ENCODE results near the gene ARL4C.

ARL4C gene

DNA sequence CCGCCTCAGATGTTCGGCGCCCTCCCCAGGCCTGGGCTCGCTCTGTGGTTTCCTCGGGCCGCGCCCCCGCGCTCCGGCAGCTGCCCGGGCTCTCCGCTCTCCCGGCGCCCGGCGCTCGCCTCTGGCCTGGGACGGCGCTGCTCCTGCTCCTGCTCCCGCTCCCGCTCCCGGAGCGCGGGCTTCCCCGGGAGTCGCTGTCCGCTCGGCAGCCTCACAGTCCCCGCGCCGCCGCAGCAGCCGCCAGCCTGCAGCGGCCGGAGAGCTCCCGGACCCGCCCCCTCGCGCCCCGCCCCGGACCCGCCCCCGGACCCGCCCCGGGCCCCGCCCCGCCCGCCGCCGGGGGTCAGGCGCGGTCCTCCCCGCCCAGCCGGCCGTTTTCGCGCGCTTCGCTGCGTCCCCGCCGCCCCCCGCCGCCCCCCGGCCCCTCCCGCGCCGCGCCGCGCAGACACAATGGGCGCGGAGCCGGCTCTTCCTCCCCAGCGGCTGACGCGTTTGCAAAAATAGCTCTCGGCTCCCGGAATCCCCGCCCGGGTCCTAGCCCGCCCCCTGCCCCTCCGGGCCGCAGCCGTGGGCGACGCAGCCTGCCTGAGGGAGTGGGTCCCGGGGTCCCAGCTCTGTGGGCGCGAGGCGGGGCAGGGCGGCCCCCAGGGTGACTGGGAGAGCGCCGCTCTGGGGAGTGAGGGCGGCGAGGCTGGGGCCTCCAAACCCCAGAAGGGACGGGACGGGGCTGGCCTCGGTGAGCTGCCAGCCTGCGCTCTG lies at the start of gene ARL4C:
TSS of gene ARL4C (minus strand) at position 247 of the 759 bp plus-strand sequence. CDS start 495 bp downstream, outside the sequence.
- H3K4me3 ChIP-seq (ENCODE audit: low read depth, low read length): peak within 1 kb of the TSS; percentile 87
- TF ChIP-seq CTCF (IDR thresholded peaks at IDR 0.05; ENCODE audit: low read depth, low read length): no peak

DNA sequence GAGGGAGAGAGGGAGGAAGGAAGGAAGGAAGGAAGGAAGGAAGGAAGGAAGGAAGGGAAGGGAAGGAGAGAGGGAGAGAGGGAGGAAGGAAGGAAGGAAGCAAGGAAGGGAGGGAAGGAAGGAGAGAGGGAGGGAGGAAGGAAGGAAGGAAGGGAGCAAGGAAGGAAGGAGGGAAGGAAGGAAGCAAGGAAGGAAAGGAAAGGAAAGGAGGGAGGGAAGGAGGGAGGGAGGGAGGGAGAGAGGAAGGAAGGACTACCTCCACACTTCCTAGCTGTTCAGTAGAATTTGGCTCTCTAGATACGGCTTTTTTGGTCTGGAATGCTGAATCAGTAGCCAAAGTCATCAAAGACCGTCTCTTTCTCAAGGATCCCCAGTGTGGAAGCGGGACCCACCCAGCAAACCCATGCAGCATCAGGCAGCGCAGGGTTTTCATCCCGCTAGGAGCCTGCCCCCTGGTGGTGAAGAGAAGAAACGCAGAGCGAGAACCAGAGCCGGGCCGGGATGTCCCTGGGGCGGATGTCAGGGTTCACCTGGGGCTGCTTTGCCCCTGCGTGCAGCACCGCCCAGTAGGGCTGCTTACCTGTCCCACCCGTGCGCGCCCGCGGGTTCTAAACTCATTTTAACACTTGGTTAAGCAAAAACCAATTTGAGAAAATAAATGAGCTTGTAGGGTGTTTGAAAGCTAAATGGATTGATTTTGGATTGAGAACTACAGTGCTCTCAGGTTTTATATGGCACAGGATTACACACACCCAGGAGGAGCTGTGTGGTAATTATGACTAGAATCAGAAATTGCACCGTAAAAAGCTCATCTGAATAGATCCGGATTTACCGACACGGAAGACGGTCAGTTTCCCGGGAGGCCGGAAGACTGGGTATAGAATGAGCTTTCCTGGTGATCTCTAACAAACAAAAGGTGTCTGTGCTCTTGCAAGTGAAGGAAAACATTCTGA lies 48.1 kb upstream of the ARL4C start:
- no peak overlapping the region for H3K4me3 ChIP-seq (ENCODE audit: low read depth, low read length)
- peak; percentile 77 for TF ChIP-seq CTCF (IDR thresholded peaks at IDR 0.05; ENCODE audit: low read depth, low read length)

GRCh38 chr2:234542742-234543141 lies 45.9 kb upstream of the ARL4C start:
- no peak overlapping the region for H3K4me3 ChIP-seq (ENCODE audit: low read depth, low read length)
- no peak for TF ChIP-seq CTCF (IDR thresholded peaks at IDR 0.05; ENCODE audit: low read depth, low read length)

GRCh38 chr2:234537929-234538328 lies 41.0 kb upstream of the ARL4C start:
- TF ChIP-seq CTCF (IDR thresholded peaks at IDR 0.05; ENCODE audit: low read depth, low read length): no peak
- no peak overlapping the region for H3K4me3 ChIP-seq (ENCODE audit: low read depth, low read length)

DNA sequence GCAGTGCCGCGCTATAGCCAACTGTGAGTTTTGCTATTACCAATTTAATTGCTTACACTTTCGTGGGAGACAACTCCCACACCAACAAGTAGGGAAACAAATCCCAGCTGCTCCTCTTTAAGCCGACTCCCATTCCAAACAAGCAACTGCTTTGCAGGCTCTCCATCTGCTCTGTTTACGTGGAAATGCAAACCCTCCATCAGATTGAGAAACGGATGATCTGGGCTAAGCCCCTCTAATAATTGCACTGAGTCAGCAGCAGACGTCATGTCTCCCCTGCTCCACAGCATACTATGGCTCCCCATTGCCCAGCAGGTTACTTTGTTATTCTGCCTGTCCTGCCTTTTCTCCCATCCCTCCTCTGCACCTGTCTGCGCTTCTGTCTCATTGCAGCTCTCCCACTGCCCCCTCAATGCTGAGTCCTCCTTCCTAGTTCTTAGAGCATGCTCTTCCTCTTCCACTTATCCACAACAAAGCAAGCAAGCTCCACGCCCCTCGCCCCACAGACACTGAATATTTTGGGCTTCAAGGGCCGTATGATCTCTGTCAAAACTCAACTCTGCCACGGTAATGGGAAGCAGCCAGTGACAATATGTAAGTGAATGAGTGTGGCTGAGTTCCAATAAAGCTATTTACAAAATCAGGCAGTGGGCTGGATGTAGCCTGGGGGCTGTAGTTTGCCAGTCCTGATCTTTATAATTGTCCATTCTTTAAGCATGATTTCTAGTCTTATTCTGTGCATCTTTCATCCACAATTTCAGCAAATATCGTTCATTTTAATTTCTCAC lies 39.5 kb upstream of the ARL4C start:
- TF ChIP-seq CTCF (IDR thresholded peaks at IDR 0.05; ENCODE audit: low read depth, low read length): no peak
- no peak overlapping the region for H3K4me3 ChIP-seq (ENCODE audit: low read depth, low read length)

- no peak for TF ChIP-seq CTCF (IDR thresholded peaks at IDR 0.05; ENCODE audit: low read depth, low read length)
- H3K4me3 ChIP-seq (ENCODE audit: low read depth, low read length): no peak overlapping the region
Observed at GRCh38 chr2:234535464-234535863, 38.6 kb upstream of the ARL4C start.

All from WI38 (cell line).